Body of pancreas (tissue), 4 donors: Measurements from ENCODE around the gene MRPS14. TPM values are rescaled to one million over a fixed set of nuclear protein-coding genes. Genes with fewer than 3 reads are reported as not detected.

ENCODE experiments used
- ATAC-seq: fragments of 150-250 bp; one replicate; pipeline ENCODE4 v1.9.1; 2016
- DNase-seq, 4 donors: peaks; one replicate each; pipeline ENCODE4 v3.0.0-alpha.2; 2019
- H3K27ac ChIP-seq, 4 donors: fragments of 200-600 bp; sonication (generic); 1 replicate in 3 of 4; 2 replicates in 1 of 4; pipeline versions ENCODE4 v1.5.1 to v1.6.1; 2016 to 2019; ENCODE audit warnings: mild to moderate bottlenecking in 1 of 4, mixed read lengths in 1 of 4, moderate library complexity in 1 of 4
- H3K27me3 ChIP-seq, 2 donors: fragments of 200-600 bp; sonication (generic); one replicate each; pipeline ENCODE4 v1.6.0; 2016; ENCODE audit warnings: mild to moderate bottlenecking in 1 of 2
- H3K36me3 ChIP-seq, 2 donors: fragments of 200-600 bp; sonication (generic); replicated peaks in 1 of 2; 2 replicates each; pipeline ENCODE4 v1.5.1; 2016; ENCODE audit warnings: low read depth in 2 of 2; ENCODE audit not compliant: insufficient read depth in 1 of 2
- H3K4me1 ChIP-seq: fragments of 200-600 bp; sonication (generic); one replicate; pipeline ENCODE4 v1.6.0; 2016
- H3K4me3 ChIP-seq, 2 donors: fragments of 200-600 bp; sonication (generic); 1 replicate in 1 of 2; 2 replicates in 1 of 2; pipeline ENCODE4 v1.5.1; 2016 to 2019
- H3K9me3 ChIP-seq, 3 donors: fragments of 200-600 bp; sonication (generic); 1 replicate in 2 of 3; 2 replicates in 1 of 3; pipeline ENCODE4 v1.5.1; 2016
- CTCF ChIP-seq, 7 experiments: fragments of 450-650 bp in 4 of 7; fragments of 200-600 bp in 3 of 7; sonication (generic) in 3 of 7; IDR thresholded peaks; one replicate each; pipeline ENCODE4 v1.5.1; 2016 to 2019; ENCODE audit warnings: antibody characterized with exemption in 7 of 7
- POLR2A ChIP-seq, 3 donors: fragments of 450-650 bp; IDR thresholded peaks; one replicate each; pipeline ENCODE4 v1.6.1; 2016; ENCODE audit warnings: antibody characterized with exemption in 3 of 3, mild to moderate bottlenecking in 2 of 3
- WGBS, 2 donors: methylation state at CpG; one replicate each; pipeline ENCODE4 v1.1.5; 2017; 5-methylcytosine and 5-hydroxymethylcytosine counted together
- intact Hi-C: fragments of 100-400 bp; cut with DNase I; formaldehyde crosslinking; loops from one replicate; pipeline ENCODE4 v1.15.1; 2023
- total RNA-seq, 2 donors: library from RNA; depleted of rRNA; stranded (reverse); fragments of >200 nt; gene quantifications; one replicate each; pipeline ENCODE4 v1.1.0, GENCODE V29; 2016

The MRPS14 gene
- total RNA-seq, 2 donors from 2014 or later, result 10.9 to 15.6 TPM

- no peak for TF ChIP-seq CTCF (IDR thresholded peaks at IDR 0.05)
- no peak for TF ChIP-seq POLR2A (IDR thresholded peaks at IDR 0.05)
- DNase-seq, result no peak
- intact Hi-C loops, result no loop called here
- Histone ChIP-seq H3K4me3 (peak overlapping the region; percentile 47 to 75), H3K4me1 (peaks cover 41% of the 10 kb centered on the region), H3K9me3 (no peaks in the 10 kb centered on the region), H3K27me3 (no peaks in the 10 kb centered on the region), H3K36me3 (no peaks in the 10 kb centered on the region), H3K27ac (peak overlapping the region in 3 of 4 donors; percentile 96 to 99 (median 97))
- no peak for ATAC-seq
- WGBS, 2 donors, result 4 to 5% methylated on average over 5 of the region's 5 CpGs
Observed at GRCh38 chr1:175000697-175001187, 22.5 kb downstream of the MRPS14 start.

DNA sequence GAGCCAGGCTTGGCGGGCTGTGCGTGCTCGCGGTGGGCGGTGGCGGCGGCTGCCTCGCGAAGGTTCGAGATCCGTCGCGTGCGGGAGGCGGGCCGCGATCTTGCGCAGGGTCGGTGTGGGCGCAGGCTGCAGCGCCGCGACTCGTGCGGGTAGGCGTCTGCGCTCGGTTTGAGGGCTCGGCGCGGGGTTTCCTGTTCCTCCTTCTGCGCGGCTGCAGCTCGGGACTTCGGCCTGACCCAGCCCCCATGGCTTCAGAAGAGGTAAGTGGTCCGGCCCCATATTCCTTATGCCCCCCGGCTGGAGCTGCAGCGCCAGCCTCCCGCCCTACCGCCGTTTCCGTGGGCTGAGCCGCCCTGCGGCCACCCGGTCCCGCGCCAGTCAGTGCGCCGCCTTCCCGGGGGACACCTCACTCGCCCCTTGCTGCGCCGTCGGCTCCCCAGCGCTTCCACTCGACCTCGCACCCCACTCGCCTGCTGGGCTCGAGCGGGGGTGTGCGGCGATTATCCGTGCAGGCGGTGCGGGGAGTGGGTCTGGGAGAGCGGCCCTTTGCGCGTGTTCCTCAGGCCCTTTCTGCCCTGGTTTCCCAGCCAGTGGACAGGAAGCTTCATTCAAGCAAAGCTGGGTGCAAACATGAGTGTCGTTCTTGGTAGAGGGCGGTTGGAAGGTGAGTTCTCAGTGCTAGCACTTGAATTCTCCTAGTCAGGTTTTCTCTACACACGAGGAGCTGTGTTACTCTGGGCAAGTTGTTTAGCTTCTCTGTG, 23.1 kb downstream of the MRPS14 start, which contains the start of gene CACYBP:
CACYBP (plus strand) TSS at position 12 of the 761 bp plus-strand sequence; CDS start at position 246, 234 bp downstream.
- peak in 2 of 4 donors; percentile 40 to 49 for DNase-seq

GRCh38 chr1:174999216-174999935, 23.8 kb downstream of the MRPS14 start:
- TF ChIP-seq POLR2A (IDR thresholded peaks at IDR 0.05), result peak; percentile 87 to 99 (median 97)
- peak in 1 of 7 experiments; percentile 7 for TF ChIP-seq CTCF (IDR thresholded peaks at IDR 0.05)
- Histone ChIP-seq H3K9me3 (no peaks in the 10 kb centered on the region), H3K4me1 (peaks cover 41% of the 10 kb centered on the region), H3K27me3 (no peaks in the 10 kb centered on the region), H3K36me3 (no peaks in the 10 kb centered on the region), H3K4me3 (peak overlapping the region; percentile 47 to 75), H3K27ac (peak overlapping the region; percentile 96 to 99 (median 96))
- peak; percentile 91 for ATAC-seq
- DNase-seq, result peak; percentile 98 to 99 (median 98)
- 0% methylated on average over 29 to 50 of the region's 58 CpGs for WGBS, 2 donors
- intact Hi-C loops, result no loop called here

More for the DNA sequence above, 23.1 kb downstream of the MRPS14 start, which contains the start of gene CACYBP:
- H3K27me3 ChIP-seq, result no peaks in the 10 kb centered on the region
- no peaks in the 10 kb centered on the region for H3K9me3 ChIP-seq
- peaks cover 41% of the 10 kb centered on the region for H3K4me1 ChIP-seq
- peak in 3 of 7 experiments; percentile 3 to 11 (median 10) for TF ChIP-seq CTCF (IDR thresholded peaks at IDR 0.05)
- TF ChIP-seq POLR2A (IDR thresholded peaks at IDR 0.05), result peak in 1 of 3 donors; percentile 6
- peak within 1 kb of the TSS; percentile 47 to 75 for H3K4me3 ChIP-seq
- intact Hi-C loops, result no loop called here
- 0 to 1% methylated on average over 31 to 71 of the region's 71 CpGs for WGBS, 2 donors
- peak within 1 kb of the TSS; percentile 96 to 99 (median 96) for H3K27ac ChIP-seq
- H3K36me3 ChIP-seq, result no peaks in the 10 kb centered on the region
- ATAC-seq, result peak; percentile 1

- Histone ChIP-seq H3K27me3 (no peaks in the 10 kb centered on the region), H3K4me1 (peaks cover 38% of the 10 kb centered on the region), H3K36me3 (peaks cover 0 to 2% of the 10 kb centered on the region in 2 donors), H3K4me3 (peak overlapping the region in 1 of 2 donors; percentile 26), H3K27ac (peak overlapping the region; percentile 96 to 99 (median 96)), H3K9me3 (no peaks in the 10 kb centered on the region)
- intact Hi-C loops, result no loop called here
- 7 to 8% methylated on average over 19 of the region's 19 CpGs for WGBS, 2 donors
- TF ChIP-seq CTCF (IDR thresholded peaks at IDR 0.05), result peak; percentile 59 to 93 (median 84)
- no peak for TF ChIP-seq POLR2A (IDR thresholded peaks at IDR 0.05)
- peak; percentile 17 for ATAC-seq
- peak; percentile 38 to 67 (median 56) for DNase-seq
Observed at GRCh38 chr1:174998569-174999215, 24.5 kb downstream of the MRPS14 start.
